DND-41 (cell line): Measurements from ENCODE around the gene TPRG1.

Source experiments
- CTCF ChIP-seq: IDR thresholded peaks from 2 replicates; pipeline ENCODE4 v1.5.1; 2012; ENCODE audit warnings: borderline replicate concordance, low read length, moderate library complexity, mild to moderate bottlenecking; ENCODE audit not compliant: poor library complexity, severe bottlenecking; ENCODE audit errors: extremely low read depth
- EZH2 ChIP-seq: IDR thresholded peaks from 3 replicates; pipeline ENCODE4 v1.6.1; 2012; ENCODE audit warnings: borderline replicate concordance, low read depth, mild to moderate bottlenecking, moderate library complexity, low read length, inconsistent platforms; ENCODE audit not compliant: severe bottlenecking

GRCh38 chr3:189204167-189204866 is 32.5 kb downstream of the TPRG1 start:
- no peak for TF ChIP-seq CTCF
- TF ChIP-seq EZH2 = no peak
